Heart right ventricle (tissue), 16 donors: ENCODE measurements around the gene NUBPL. TPM values are rescaled to one million over a fixed set of nuclear protein-coding genes. Genes with fewer than 3 reads are reported as not detected.
"Not testable (repeated sequence)": the region's sequence is repeated elsewhere in the genome, so short reads cannot be mapped to it uniquely, and the experiment has no call there.

ENCODE experiments used
- ATAC-seq, 8 donors: fragments of 200-7000 bp; cut with Tn5 transposase; one replicate each; pipeline ENCODE4 v1.9.1; 2020; ENCODE audit warnings: mild to moderate bottlenecking in 8 of 8, moderate library complexity in 8 of 8, moderate number of reproducible peaks in 1 of 8
- DNase-seq, 2 donors: peaks; one replicate each; pipeline ENCODE4 v3.0.0-alpha.2; 2020
- H3K27ac ChIP-seq, 10 donors: fragments of 200-600 bp; sonication (generic) in 2 of 10; one replicate each; pipeline versions ENCODE4 v1.5.0 to v1.8.0; 2020 to 2022; ENCODE audit warnings: mild to moderate bottlenecking in 3 of 10
- H3K27me3 ChIP-seq, 7 donors: fragments of 200-600 bp; one replicate each; pipeline ENCODE4 v1.8.0; 2021 to 2022; ENCODE audit warnings: mild to moderate bottlenecking in 2 of 7
- H3K36me3 ChIP-seq, 9 donors: fragments of 200-600 bp; sonication (generic) in 1 of 9; one replicate each; pipeline versions ENCODE4 v1.5.0 to v1.8.0; 2020 to 2022; ENCODE audit warnings: mild to moderate bottlenecking in 2 of 9
- H3K4me1 ChIP-seq, 9 donors: fragments of 200-600 bp; sonication (generic) in 1 of 9; one replicate each; pipeline versions ENCODE4 v1.5.0 to v1.8.0; 2020 to 2022; ENCODE audit warnings: mild to moderate bottlenecking in 4 of 9
- H3K4me3 ChIP-seq, 10 donors: fragments of 200-600 bp; sonication (generic) in 2 of 10; one replicate each; pipeline versions ENCODE4 v1.5.0 to v1.8.0; 2020 to 2022; ENCODE audit warnings: mild to moderate bottlenecking in 7 of 10, moderate library complexity in 2 of 10
- H3K9me3 ChIP-seq, 11 donors: fragments of 200-600 bp in 10 of 11; sonication (generic) in 2 of 11; one replicate each; pipeline versions ENCODE4 v1.5.0 to v1.8.0; 2013 to 2022; ENCODE audit warnings: mild to moderate bottlenecking in 2 of 11, control low read depth in 1 of 11, moderate library complexity in 1 of 11
- WGBS, 2 donors: extraction: QIAGEN DNeasy Blood & Tissue Kit; methylation state at CpG; one replicate each; pipeline ENCODE4 v1.1.7; 2013; ENCODE audit warnings: inconsistent platforms in 1 of 2; 5-methylcytosine and 5-hydroxymethylcytosine counted together
- intact Hi-C, 10 donors: fragments of 100-400 bp; cut with DNase I; formaldehyde crosslinking; loops; one replicate each; pipeline versions ENCODE4 v1.11.1 to v1.14.2; 2022
- polyA plus RNA-seq, 2 donors: library from polyadenylated mRNA; stranded (reverse); fragments of 200-250 nt; gene quantifications; one replicate each; pipeline ENCODE4 v1.2.3, GENCODE V29; 2013
- total RNA-seq, 10 donors: library from RNA; stranded (reverse); fragmentation: NEBNext Ultra II Directional in 3 of 10; extraction: Animal tissue kit (Norgen Biotek cat#: 25700) in 3 of 10; gene quantifications; one replicate each; pipeline versions ENCODE4 v1.2.1 to v1.2.4, GENCODE V29; 2021 to 2023
- TF ChIP-seq, protein P1 (sequence below), 9 donors: fragments of 200-600 bp; sonication (generic) in 2 of 9; IDR thresholded peaks; one replicate each; pipeline versions ENCODE4 v1.5.0 to v1.8.0; 2021 to 2022; ENCODE audit warnings: antibody characterized with exemption in 9 of 9, mild to moderate bottlenecking in 5 of 9, moderate library complexity in 1 of 9
- donor health status: Arrhythmogenic right ventricular cardiomyopathy.
- donor health status: ischemic (EF 13 %, LVEDD 7.1; RV severe dilation, severe dysfunction).
- donor health status: healthy with polysubstance abuse.
- donor health status: DM: no; HTN: yes; CAD: no.
- donor health status: DM: no; HTN: no; CAD: no.
- donor health status: ischemic (EF 25% LVEDD 6.9; RV normal size, moderate dysfunction).
- donor health status: ischemic (EF 25% LVEDD 5.7; RV mildly dilated, moderate dysfunction).
- donor health status: healthy.
- donor health status: DM: yes; HTN: yes; CAD: no.
- donor health status: Ischemic cardiomyopathy.
- donor health status: ischemic (EF 35%, LVEDD 5.7; RV mildly dilated, moderate dysfunction).
- donor health status: nonischemic (EF 11% LVEDD 7.7; RV severe dilation, severe dysfunction).
- donor health status: DM: yes; HTN: yes; CAD: no.
- donor health status: PGD.
- donor health status: ischemic (EF 29% LVEDD 5.4; RV normal size, mild dysfunction).
- donor health status: nonischemic (EF 23%, LVEDD 6.1; RV moderate dilation, normal function).

NUBPL gene
- total and polyA plus RNA-seq, 12 donors: 4.0 to 32.0 (median 24.1) TPM

GRCh38 chr14:31843361-31844091 lies 282.3 kb downstream of the NUBPL start:
- WGBS, 2 donors: 87 to 93% methylated on average over 1 of the region's 1 CpG
- DNase-seq (no peak), ATAC-seq (peak in 4 of 8 donors; percentile 11 to 67 (median 32))
- H3K4me1 ChIP-seq: peaks cover 0 to 5% (median 0%) of the 10 kb centered on the region in 9 donors
- intact Hi-C loops: no loop called here
- H3K27me3 ChIP-seq: no peaks in the 10 kb centered on the region
- H3K27ac ChIP-seq: no peak overlapping the region
- TF ChIP-seq, protein P1, sequence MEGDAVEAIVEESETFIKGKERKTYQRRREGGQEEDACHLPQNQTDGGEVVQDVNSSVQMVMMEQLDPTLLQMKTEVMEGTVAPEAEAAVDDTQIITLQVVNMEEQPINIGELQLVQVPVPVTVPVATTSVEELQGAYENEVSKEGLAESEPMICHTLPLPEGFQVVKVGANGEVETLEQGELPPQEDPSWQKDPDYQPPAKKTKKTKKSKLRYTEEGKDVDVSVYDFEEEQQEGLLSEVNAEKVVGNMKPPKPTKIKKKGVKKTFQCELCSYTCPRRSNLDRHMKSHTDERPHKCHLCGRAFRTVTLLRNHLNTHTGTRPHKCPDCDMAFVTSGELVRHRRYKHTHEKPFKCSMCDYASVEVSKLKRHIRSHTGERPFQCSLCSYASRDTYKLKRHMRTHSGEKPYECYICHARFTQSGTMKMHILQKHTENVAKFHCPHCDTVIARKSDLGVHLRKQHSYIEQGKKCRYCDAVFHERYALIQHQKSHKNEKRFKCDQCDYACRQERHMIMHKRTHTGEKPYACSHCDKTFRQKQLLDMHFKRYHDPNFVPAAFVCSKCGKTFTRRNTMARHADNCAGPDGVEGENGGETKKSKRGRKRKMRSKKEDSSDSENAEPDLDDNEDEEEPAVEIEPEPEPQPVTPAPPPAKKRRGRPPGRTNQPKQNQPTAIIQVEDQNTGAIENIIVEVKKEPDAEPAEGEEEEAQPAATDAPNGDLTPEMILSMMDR (IDR thresholded peaks at IDR 0.05): no peak
- H3K4me3 ChIP-seq: no peak overlapping the region
- H3K36me3 ChIP-seq: no peaks in the 10 kb centered on the region
- no peaks in the 10 kb centered on the region for H3K9me3 ChIP-seq

GRCh38 chr14:31854508-31855075 lies 293.4 kb downstream of the NUBPL start:
- no peak overlapping the region for H3K4me3 ChIP-seq
- peaks cover 0 to 4% (median 0%) of the 10 kb centered on the region in 9 donors for H3K36me3 ChIP-seq
- 69 to 98% methylated on average over 2 of the region's 2 CpGs for WGBS, 2 donors
- H3K4me1 ChIP-seq: no peaks in the 10 kb centered on the region
- H3K9me3 ChIP-seq: no peaks in the 10 kb centered on the region
- no peak for DNase-seq
- H3K27me3 ChIP-seq: no peaks in the 10 kb centered on the region
- intact Hi-C loops: no loop called here
- no peak for ATAC-seq
- TF ChIP-seq, protein P1 (IDR thresholded peaks at IDR 0.05): no peak
- no peak overlapping the region for H3K27ac ChIP-seq

DNA sequence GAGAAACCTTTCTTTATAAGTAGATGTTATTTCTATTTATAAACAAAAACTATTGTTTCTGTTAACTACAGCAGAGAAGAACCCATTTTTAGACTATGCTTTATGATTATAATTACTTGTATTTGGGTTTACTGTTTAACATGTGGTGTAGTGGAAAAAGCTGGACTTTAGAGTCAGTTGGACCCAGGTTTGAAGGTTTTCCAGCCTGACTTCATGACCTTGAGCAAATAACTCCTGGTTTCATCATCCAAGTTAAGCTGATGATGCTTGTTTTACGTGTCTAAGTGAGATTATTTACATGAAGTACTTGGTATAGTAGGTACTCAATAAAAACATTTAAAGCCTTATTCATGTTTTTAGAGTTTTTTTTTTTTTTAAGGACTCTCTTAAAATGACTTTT lies 294.1 kb downstream of the NUBPL start:
- ATAC-seq (no peak), DNase-seq (no peak)
- 94 to 96% methylated on average over 1 of the region's 1 CpG for WGBS, 2 donors
- intact Hi-C loops: no loop called here
- Histone ChIP-seq H3K27me3 (no peaks in the 10 kb centered on the region), H3K36me3 (peaks cover 0 to 3% (median 0%) of the 10 kb centered on the region in 9 donors), H3K27ac (no peak overlapping the region), H3K4me1 (no peaks in the 10 kb centered on the region), H3K4me3 (no peak overlapping the region), H3K9me3 (no peaks in the 10 kb centered on the region)
- TF ChIP-seq, protein P1 (IDR thresholded peaks at IDR 0.05): no peak

DNA sequence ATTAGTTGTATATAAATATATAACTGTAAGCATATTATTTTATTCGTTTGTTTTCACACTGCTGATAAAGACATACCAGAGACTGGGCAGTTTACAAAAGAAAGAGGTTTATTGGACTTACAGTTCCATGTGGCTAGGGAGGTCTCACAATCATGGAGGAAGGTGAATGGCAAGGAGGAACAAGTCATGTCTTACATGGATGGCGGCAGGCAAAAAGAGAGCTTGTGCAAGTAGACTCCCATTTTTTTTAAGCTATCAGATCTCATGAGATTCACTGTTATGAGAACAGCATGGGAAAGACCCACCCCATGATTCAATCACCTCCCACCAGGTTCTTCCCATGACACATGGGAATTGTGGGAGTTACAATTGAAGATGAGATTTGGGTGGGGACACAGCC lies 294.8 kb downstream of the NUBPL start:
- not testable (repeated sequence) for H3K4me3 ChIP-seq, H3K4me1 ChIP-seq
- WGBS, 2 donors: 93 to 94% methylated on average over 2 of the region's 2 CpGs

GRCh38 chr14:31858868-31859267 lies 297.7 kb downstream of the NUBPL start:
- Histone ChIP-seq H3K4me1 (no peaks in the 10 kb centered on the region), H3K9me3 (no peaks in the 10 kb centered on the region), H3K27me3 (no peaks in the 10 kb centered on the region), H3K4me3 (no peak overlapping the region), H3K27ac (no peak overlapping the region), H3K36me3 (no peaks in the 10 kb centered on the region)
- TF ChIP-seq, protein P1 (IDR thresholded peaks at IDR 0.05): no peak
- WGBS, 2 donors: 96 to 100% methylated on average over 1 of the region's 1 CpG
- DNase-seq (no peak), ATAC-seq (no peak)
- intact Hi-C loops: no loop called here

More for the DNA sequence above, 294.8 kb downstream of the NUBPL start:
- H3K9me3 ChIP-seq, ATAC-seq, H3K27me3 ChIP-seq, intact Hi-C loops, H3K27ac ChIP-seq, DNase-seq, H3K36me3 ChIP-seq: not testable (repeated sequence)
